GM18502 (cell line): ENCODE data around the gene SSTR3.
"Not testable (repeated sequence)": the region's sequence is repeated elsewhere in the genome, so short reads cannot be mapped to it uniquely, and the experiment has no call there.

ENCODE experiments used
- ATAC-seq: cut with Tn5 transposase; IDR thresholded peaks from one replicate; pipeline ENCODE4 v1.9.1; 2021; ENCODE audit warnings: mild to moderate bottlenecking; ENCODE audit not compliant: unreplicated experiment, poor library complexity

SSTR3 gene

DNA sequence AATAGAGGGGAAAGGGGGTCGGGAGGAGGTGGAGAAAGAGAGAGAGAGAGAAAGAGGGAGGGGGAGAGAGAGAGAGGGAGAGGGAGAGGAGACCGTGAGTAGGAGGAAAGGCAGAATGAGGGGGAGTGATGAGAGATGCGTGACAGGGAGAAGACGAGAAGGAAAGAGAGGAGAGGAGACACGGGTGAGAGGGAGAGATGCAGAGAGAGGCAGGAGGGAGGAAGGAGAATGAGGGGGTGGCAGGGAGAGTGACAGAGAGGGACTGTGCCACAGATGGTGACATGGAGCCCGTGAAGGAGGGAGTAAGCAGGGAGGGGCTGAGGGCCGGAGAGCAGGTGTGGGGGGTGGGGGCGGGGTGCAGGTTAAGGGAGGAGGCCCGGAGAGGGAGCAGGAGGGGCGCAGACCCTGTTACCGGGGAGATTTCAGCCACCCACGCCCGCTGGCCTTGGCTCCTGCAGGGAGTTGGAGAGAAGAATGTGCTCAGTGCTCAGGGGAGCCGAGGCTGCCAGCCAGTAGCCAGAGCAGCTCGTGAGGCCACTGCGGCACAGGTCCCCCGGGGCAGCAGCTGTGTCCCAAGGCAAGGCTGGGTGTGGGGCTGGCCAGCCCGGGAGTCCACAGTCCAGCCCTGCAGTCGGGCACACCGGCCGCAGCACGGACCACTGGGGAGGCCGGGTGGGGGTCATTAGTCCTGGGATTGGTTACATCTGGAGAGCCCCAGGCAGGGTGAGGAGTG, at the start of gene SSTR3:
Gene SSTR3, minus strand, starts transcription at position 304 of the 733 bp plus-strand sequence. CDS start 4,674 bp downstream, outside the sequence.
- ATAC-seq, result no peak

DNA sequence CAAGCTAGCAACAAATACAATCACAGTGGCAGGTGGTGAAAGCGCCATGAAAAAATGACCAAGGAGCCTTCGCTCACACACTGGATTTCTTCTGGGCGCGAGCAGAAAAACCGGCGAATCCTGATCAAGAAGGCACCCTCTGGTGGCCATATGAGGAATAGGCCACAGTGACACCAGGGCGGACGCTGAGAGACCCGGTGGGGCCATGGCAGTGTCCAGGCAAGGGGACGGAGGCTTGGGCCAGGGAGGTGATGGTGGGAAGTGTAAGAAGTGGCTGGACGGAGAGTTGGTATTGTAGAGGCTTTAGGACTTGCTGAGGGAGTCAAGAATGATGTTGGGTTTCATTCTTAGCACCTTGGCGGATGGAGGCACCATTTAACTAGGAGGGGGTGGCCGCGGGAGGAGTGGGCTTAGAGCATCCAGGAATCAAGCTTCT, 48.6 kb upstream of the SSTR3 start:
- ATAC-seq, result no peak

DNA sequence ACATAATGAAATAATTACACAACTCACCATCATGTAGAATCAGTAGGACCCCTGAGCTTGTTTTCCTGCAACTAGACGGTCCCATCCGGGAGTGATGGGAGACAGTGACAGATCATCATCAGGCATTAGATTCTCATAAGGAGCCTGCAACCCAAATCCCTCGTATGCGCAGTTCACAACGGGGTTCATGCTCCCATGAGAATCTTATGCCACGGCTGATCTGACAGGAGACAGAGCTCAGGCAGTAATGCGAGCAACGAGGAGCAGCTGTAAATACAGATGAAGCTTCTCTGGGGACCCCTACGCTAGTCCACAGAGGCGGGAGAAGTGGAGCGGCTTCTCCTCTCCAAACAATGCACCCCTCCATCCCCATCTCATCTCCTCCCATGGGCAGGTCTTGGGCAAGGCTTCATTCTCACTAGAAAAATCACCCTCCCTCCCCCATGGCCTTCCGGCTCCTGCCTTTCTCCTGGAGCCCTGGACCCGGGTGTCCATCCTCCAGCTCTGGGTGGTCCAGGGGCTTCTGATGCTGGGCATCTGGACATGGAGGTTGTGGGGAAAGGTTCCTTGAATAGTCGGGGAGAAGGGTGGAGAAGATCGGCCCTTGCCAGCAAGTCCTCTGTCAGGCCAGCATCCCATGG, 48.0 kb upstream of the SSTR3 start:
- ATAC-seq, result no peak

DNA sequence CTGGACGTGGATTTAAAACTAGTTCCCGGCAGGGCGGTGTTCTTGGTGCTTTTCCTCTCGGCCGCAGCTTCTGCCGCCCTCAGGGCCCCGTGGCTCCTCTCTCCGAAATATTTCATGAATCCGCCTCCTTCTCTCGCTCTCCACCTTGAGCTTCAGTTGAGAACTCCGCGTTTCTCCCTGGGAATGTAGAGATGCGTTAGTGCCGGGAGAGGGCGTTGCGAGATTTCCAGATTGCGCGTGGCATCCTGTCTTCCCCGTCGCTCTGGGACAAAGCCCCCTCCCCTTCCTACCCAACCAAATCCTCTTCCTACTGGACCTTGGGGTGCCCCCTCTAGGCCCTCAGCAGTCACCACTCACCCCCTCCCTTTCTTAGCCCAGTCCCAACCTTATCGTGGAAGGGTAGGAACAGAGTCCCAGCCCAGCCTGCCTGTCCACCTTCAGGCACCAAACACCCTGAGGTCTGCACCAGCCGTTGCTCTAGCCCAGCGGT, 47.3 kb upstream of the SSTR3 start:
- no peak for ATAC-seq

DNA sequence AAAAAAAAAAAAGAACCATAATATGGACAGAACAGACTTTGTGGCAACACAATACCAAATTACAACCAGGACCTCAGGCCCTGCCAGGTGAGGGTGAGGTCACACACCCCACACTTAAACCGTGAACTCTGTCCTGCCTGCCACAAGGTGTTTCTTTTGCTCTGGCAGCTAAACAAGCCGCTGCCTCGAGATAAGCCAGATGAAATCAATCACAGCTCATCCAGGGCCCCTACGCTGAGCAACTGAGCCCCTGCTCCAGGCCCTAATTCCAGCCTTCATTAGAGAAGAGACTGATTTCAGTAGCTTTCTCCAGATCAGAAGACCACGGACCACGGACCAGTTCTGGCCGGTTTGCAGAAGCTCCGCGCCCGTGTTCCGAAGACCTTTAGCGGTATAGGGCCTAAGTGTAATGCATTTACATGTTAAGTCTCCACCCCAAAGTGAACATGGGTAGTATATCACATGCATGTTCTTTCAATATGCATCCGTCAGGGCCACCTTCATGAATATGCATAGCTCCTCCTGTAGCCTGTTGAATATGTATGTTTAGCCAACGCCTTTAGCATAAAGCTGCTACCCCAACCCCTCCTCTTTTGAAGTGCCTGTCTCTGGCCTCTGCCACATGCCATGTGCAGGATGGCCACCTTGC, 46.6 kb upstream of the SSTR3 start:
- ATAC-seq, result no peak

DNA sequence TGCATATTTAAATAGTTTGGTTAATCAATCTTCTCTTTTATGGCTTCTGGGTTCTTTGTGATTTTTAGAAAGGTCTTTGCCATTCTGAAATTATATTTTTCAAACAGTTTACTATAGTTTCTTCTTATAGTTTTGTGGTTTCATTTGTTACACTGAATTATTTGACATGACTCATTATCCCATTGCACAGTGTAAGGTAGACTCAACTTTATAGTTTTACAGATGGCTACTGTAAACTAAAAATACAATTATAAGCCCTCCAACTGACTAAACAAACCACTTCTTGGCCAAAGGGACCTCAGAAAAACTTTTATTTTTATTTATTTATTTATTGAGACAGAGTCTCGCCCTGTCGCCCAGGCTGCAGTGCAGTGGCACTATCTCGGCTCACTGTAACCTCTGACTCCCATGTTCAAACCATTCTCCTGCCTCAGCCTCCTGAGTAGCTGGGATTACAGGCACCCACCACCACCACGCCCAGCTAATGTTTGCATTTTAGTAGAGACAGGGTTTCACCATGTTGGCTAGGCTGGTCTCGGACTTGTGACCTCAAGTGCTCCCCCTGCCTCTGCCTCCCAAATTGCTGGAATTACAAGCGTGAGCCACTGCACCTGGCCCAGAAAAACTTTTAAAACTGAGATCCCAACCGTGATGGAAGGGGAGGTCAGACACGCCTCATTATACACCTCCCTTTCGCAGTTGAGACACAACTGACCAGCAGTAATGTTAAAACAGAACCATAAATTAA, 45.9 kb upstream of the SSTR3 start:
- no peak for ATAC-seq

DNA sequence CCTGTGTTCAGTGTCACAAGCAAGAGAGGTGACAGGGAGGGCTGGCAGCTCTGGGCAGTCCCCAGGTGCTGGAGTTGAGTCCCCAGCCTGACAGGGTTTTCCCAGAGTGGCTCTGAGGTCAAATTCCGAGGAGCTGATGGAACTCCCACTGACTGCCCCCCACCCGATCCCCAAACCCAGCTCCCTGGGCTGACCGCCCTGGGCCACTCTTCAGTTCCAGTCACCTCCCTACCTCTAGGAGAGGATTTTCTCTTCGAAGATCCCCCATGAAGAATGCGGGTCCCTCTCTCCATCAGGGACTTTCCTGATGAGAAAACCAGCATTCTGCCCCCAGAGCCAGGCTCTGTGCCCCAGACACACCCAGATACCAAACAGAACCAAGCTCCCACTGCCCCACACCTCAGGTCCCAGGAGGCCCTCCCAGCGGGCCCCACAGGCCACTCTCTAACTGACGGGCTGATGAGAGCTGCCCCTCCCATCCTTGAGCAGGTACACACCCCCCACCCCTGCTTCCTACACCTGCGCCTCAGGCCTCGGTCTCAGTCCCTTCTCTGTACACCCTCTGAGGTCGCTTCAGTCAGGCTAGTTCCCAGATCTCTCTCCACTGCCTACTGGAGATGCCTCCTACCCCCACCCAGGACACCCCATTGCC, 43.9 kb upstream of the SSTR3 start:
- no peak for ATAC-seq

DNA sequence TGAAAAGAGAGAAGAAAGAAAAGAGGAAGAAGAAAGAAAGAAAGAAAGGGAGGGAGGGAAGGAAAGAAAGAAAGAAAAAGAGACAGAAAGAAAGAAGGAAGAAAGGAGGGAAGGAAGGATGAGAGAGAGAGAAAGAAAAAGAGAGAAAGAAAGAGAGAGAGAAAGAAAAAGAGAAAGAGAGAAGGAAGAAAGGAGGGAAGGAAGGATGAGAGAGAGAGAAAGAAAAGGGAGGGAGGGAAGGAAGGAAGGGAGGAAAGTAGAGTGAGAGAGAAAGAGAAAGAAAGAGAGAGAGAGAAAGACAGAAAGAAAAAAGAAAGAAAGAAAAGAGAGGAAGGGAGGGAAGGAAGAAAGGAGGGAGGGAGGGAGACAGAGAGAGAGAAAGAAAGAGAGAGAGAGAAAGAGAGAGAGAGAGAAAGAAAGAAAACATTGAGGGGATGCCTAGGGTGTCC, 43.3 kb upstream of the SSTR3 start:
- ATAC-seq, result no peak

DNA sequence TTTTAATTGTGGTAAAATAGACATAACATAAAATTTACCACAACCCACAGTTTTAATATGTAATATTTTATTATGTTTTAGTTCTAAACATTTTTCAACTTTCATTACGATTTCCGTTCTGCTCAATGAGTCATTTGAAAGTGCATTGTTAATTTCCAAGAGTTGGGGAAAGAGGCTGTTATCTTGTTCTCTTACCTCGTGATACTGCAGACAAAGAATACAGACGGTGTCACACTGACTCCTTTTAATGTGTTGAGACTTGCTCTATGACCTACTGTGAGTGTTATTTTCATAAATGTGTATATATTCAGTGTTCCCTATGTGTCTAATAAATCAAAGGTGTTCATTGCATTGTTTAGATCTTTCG, 42.6 kb upstream of the SSTR3 start:
- no peak for ATAC-seq

DNA sequence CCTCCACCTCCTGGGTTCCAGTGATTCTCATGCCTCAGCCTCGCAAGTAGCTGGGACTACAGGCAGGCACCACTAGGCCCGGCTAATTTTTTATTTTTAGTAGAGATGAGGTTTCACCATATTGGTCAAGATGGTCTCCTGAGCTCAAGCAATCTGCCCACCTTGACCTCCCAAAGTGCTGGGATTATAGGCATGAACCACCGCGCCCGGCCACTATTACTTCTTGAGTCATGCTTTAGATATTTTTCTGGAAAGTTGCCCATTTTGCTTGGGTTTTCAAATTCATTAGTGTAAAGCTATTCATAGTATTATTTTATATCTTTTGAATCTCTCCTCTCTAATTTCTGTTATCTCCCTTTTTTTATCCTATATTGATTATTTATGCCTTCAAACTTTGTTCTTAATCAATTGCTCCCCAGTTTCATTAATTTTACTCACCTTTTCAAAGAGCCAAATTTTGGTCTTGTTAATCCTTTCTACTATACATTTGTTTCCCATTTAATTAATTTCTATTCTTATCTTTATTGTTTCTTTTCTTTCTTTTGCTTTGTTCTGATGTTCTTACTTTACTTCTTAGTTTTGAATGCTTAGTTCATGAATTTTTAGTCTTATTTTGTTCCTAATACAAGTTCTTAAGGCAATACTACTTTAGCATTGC, 42.1 kb upstream of the SSTR3 start:
- ATAC-seq, result no peak

DNA sequence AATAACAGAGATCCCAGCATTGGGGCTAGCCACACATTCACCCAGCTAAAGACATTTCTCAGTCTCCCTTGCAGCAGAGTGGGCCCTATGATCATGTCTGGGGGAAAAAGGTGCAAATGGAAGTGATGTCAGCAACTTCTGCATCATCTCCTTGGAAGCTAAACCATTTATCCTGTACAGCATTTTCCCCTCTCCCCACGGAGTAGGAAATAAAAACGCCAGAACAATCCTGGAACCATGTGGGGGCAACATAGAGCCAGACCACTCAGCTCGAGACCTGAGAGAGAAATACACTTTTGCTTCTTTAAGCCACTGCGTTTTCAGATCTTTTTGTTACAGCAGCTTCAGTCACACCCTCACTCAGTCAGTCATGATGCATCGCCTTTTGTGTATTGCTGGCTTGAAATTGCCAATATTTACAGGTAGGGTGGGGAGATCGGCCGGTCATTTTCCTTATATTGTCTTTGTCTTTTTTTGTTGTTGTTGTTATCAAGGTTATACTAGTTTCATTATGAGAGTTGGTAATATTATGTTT, 40.9 kb upstream of the SSTR3 start:
- ATAC-seq, result no peak

DNA sequence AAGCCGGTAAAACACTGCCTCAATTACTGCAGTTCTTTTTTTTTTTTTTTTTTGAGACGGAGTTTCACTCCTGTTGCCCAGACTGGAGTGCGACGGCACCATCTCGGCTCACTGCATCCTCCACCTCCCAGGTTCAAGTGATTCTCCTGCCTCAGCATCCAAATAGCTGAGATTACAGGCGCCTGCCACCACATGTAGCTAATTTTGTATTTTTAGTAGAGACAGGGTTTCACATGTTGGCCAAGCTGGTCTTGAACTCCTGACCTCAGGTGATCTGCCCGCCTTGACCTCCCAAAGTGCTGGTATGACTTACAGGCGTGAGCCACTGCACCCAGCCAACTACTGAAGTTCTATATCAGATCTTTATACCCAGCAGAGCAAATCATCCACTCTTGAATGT, 39.6 kb upstream of the SSTR3 start:
- not testable (repeated sequence) for ATAC-seq

DNA sequence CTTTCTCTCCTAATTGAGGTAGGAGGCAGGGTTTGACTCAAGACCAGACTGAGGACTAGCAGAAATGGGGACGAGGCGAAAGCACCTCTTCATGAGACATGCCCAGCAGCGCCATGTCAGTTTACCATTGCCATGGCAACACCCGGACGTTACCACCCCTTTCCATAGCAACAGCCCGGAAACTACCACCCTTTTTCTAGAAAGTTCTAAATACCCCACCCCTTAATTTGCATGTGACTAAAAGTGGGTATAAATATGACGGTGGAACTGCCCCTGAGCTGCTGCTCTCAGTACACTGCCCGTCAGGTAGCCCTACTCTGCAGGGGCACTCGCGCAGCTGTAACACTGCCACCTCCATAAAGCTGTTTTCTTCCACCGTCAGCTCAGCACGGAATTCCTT, 37.7 kb upstream of the SSTR3 start:
- ATAC-seq, result no peak

DNA sequence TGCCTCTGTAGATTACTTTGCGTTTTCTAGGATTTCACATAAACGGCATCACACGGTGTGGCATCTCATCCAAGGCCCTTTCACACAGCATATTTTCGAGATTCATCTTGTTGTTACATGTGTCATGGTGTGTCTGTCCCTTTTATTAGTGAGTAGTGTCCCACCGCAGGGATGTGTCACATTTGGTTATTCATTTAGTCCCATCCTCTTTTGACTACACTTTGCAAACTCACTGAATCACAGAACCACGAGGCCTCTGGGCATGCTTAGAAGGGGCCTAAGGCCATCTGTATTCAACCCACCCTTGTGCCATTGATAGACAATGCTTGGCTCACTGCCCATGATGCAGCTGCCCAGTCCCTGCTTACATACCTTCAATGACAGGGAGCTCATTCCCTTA, 36.0 kb upstream of the SSTR3 start:
- no peak for ATAC-seq

DNA sequence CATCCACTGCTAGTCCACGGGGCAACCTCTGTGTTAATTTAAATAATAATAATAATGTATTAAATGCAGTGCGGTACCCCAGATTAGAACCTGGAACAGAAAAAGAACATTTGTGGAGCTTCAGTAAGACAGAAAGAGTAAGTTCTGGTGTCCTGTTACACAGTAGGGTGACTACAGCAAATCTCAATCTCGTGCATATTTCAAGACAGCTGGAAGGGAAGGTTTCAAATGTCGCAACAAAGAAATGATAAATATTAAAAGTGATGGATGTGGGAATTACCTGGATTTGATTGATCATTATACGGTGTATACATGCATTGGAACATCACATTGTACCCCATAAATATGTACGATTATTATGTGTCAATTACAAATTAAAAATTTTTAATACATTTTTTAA, 33.5 kb upstream of the SSTR3 start:
- no peak for ATAC-seq

DNA sequence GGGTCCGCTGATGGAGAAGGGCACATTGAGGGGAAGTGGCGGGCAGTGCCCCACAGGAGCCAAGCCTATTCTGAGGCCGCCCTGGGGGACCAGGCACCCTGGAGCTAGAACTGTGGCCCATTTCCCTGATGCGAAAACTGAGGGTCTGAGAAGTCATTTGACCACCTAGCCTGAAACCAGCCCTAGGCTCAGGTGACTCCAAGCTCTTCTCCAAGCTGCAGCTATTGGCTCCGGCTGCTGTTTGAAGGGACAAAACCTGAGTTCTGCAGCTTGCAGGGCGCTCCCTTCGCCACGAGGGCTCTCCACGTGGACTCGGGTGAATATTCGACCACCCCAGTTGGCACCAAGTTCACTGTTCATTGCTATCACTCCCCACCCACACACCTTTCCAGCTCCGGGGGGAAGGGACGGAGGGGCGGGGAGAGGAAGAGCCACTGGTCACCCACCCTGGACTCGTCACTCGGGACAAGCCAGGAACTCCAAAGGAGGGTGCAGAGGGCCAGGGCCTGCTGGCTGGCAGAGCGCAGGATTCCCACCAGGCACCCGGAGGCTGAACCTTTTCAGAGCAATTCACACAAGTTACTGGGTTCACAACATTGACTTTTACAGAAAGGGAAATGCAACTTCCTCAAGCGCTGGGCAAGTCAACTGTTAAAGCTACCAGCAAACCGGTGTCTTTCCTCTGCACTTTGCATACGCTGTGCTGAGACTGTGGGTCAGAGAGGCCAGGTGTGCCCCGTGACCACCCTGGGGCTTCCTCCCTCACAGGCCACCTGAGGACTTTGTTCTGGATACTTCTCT, 32.8 kb upstream of the SSTR3 start:
- no peak for ATAC-seq

DNA sequence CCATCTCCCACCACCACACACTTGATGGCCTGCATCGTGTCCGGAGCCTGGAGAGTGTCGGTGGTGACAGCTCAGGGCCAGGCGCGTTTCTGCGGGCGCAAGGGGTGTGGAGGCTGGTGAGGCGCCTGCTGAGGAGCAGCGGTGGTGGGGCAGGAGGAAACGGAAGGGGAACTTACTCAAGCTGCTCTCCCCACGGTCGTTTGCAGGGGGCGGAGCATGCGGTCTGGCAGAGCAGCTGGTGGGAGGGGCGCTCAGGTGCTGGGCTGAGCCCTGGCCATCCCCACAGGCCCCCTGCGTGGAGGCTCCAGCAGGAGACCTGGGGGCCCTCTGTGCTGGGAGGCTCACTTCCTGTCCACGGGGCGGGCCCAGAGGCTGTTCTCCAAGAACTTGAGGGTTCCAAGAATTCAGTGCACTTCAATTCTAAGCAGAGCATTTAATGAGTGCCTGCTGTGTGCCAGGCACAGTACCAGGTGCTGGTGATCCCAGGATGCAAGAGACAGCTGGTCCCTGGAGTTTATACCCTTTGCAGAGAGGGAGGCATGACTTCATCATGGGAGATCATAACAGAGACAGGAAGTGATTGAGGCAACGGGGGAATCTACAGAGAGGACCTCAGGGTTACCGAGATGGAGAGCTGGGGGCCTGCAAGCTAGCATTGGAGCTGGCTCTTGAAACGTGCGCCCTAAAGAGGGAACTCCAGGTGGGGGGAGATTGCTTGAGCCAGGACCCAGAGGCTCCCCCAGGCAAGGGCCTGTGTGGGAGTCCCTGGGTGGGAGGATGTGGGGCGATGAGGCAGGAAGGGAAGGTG, 32.0 kb upstream of the SSTR3 start, which contains the start of gene RAC2:
Gene RAC2, minus strand, starts transcription at position 156 of the 808 bp plus-strand sequence. Its CDS starts 121 bp downstream, at position 35.
- ATAC-seq, result peak; percentile 62
